Measurements from ENCODE around the gene BRMS1L.

DNA sequence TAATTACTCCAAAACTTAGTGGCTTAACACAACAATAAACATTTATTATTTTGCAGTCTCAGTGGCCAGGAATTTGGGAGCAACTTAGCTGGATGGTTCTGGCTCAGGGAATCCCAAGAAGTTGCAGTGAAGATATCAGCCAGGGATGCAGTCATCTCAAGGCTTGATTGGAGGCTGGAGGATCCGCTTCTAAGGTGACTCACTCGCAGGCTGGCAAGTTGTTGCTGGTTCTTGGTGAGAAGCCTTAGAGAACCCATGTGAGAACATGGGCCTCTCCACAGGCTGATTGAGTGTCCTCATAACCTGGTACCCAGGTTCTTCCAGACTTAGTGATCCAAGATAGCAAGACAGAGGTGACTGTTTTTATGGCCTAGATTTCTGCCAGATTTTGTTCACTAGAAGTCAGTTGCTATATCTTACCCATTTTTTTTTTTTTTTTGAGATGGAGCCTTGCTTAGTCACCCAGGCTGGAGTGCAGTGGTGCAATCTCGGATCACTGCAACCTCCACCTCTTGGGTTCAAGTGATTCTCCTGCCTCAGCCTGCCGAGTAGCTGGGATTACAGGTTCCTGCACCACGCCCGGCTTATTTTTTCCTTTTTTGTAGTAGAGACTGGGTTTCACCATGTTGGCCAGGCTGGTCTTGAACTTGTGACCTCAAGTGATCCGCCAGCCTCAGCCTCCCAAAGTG, 32.5 kb downstream of the BRMS1L start:
- TF ChIP-seq, protein P1, sequence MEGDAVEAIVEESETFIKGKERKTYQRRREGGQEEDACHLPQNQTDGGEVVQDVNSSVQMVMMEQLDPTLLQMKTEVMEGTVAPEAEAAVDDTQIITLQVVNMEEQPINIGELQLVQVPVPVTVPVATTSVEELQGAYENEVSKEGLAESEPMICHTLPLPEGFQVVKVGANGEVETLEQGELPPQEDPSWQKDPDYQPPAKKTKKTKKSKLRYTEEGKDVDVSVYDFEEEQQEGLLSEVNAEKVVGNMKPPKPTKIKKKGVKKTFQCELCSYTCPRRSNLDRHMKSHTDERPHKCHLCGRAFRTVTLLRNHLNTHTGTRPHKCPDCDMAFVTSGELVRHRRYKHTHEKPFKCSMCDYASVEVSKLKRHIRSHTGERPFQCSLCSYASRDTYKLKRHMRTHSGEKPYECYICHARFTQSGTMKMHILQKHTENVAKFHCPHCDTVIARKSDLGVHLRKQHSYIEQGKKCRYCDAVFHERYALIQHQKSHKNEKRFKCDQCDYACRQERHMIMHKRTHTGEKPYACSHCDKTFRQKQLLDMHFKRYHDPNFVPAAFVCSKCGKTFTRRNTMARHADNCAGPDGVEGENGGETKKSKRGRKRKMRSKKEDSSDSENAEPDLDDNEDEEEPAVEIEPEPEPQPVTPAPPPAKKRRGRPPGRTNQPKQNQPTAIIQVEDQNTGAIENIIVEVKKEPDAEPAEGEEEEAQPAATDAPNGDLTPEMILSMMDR (IDR thresholded peaks at IDR 0.05 in 8 of 11, conservative IDR thresholded peaks at IDR 0.05 in 3 of 11), result no peak
- no peak for TF ChIP-seq POLR2A (IDR thresholded peaks at IDR 0.05)
- TF ChIP-seq POLR2AphosphoS5 (IDR thresholded peaks at IDR 0.05), result no peak
